GM19372 (cell line): Measurements from ENCODE around the gene COL23A1.
"Not testable (repeated sequence)": the region's sequence is repeated elsewhere in the genome, so short reads cannot be mapped to it uniquely, and the experiment has no call there.

Source experiments
- ATAC-seq: cut with Tn5 transposase; IDR thresholded peaks from one replicate; pipeline ENCODE4 v1.9.1; 2021; ENCODE audit warnings: mild to moderate bottlenecking, low read depth, moderate library complexity; ENCODE audit not compliant: unreplicated experiment

Gene COL23A1

GRCh38 chr5:178589180-178590140, 733 bp downstream of the COL23A1 start:
- peak; percentile 26 for ATAC-seq

GRCh38 chr5:178588769-178589168, 1.4 kb downstream of the COL23A1 start:
- ATAC-seq = no peak

GRCh38 chr5:178587763-178588611, 2.2 kb downstream of the COL23A1 start:
- ATAC-seq = no peak

GRCh38 chr5:178586396-178586795, 3.8 kb downstream of the COL23A1 start:
- no peak for ATAC-seq

GRCh38 chr5:178585421-178585820, 4.8 kb downstream of the COL23A1 start:
- ATAC-seq = not testable (repeated sequence)

GRCh38 chr5:178583279-178583678, 6.9 kb downstream of the COL23A1 start:
- no peak for ATAC-seq

- ATAC-seq = no peak
These were observed 7.9 kb downstream of the COL23A1 start for GRCh38 chr5:178582291-178582690.

GRCh38 chr5:178581621-178582020, 8.6 kb downstream of the COL23A1 start:
- ATAC-seq = no peak

GRCh38 chr5:178580271-178580955, 9.8 kb downstream of the COL23A1 start:
- ATAC-seq = no peak

GRCh38 chr5:178577944-178578343, 12.2 kb downstream of the COL23A1 start:
- no peak for ATAC-seq

GRCh38 chr5:178577376-178577839, 12.8 kb downstream of the COL23A1 start:
- no peak for ATAC-seq

GRCh38 chr5:178576591-178577351, 13.4 kb downstream of the COL23A1 start:
- ATAC-seq = no peak

GRCh38 chr5:178573216-178573615, 17.0 kb downstream of the COL23A1 start:
- ATAC-seq = no peak

- ATAC-seq = no peak
These were observed 17.6 kb downstream of the COL23A1 start for GRCh38 chr5:178572617-178573016.

GRCh38 chr5:178569485-178569884, 20.7 kb downstream of the COL23A1 start:
- ATAC-seq = no peak

GRCh38 chr5:178564811-178565550, 25.2 kb downstream of the COL23A1 start:
- no peak for ATAC-seq

- ATAC-seq = no peak
These were observed 25.8 kb downstream of the COL23A1 start for GRCh38 chr5:178564397-178564796.

- ATAC-seq = no peak
These were observed 26.6 kb downstream of the COL23A1 start for GRCh38 chr5:178563621-178564020.

- no peak for ATAC-seq
These were observed 28.4 kb downstream of the COL23A1 start for GRCh38 chr5:178561746-178562264.
